Activated CD8-positive, alpha-beta memory T cell treated with anti-CD3 and anti-CD28 coated beads, Interleukin-2, amount 50 U/mL, for 24 hours (primary cell): ENCODE measurements around the gene PSMD11.
"Not testable (repeated sequence)": the region's sequence is repeated elsewhere in the genome, so short reads cannot be mapped to it uniquely, and the experiment has no call there.

ENCODE experiments used
- DNase-seq: peaks from one replicate; pipeline ENCODE4 v3.0.0-alpha.2; 2020; ENCODE audit errors: extremely low read depth

The PSMD11 gene

DNA sequence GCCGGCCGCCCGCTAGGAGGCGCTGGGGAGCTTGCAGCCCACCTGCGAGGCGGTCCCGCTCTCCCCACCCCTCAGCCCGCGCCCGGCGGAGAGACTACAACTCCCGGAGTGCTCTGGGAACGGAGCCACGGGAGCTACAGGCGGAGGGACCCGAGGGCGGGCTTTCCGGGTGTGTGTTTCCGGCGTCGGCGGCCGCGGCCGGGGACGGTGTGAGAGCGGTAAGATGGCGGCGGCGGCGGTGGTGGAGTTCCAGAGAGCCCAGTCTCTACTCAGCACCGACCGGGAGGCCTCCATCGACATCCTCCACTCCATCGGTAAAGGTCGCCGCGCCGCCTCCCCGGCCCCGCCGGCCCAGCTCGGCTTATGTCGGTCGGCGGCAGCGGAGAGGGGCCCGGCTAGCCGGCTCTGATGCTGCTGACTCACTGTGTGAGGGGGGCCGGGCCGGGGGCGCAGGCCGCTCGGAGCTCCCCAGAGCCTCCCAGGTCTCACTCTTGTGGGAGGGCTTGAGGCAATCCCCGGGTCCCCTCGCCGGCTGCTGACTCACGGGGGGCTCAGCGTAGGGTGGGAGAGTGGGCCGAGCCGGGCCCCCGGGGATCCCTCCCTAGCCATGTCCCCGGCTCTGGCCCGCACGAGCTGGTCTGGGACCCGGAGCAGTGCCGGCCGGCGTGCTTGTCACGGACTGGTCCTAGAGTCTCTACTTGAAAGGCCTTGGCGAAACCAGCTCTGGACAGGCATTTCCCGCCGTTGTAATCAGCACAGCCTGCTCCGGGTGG, at the start of gene PSMD11:
PSMD11 (plus strand) TSS at position 210 of the 773 bp plus-strand sequence; CDS start at position 224, 14 bp downstream.
- peak; percentile 97 for DNase-seq

DNA sequence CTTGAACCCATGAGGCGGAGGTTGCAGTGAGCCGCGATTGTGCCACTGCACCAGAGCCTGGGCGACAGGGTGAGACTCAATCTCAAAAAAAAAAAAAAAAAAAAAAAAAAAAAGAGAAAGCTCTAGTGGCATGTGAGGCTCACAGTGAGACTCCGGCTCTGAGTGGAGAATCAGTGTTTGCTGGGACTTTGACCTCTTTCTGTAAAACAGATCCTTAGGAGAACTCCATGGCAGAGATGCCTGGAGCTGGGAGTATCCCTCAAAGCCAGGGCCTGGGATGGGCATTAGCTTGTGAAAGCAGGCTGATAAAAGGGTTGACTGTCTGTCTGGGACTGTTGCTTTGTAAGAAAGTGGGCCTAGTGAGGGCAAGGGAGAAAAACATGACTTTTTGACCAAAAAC, 48.0 kb upstream of the PSMD11 start:
- no peak for DNase-seq

DNA sequence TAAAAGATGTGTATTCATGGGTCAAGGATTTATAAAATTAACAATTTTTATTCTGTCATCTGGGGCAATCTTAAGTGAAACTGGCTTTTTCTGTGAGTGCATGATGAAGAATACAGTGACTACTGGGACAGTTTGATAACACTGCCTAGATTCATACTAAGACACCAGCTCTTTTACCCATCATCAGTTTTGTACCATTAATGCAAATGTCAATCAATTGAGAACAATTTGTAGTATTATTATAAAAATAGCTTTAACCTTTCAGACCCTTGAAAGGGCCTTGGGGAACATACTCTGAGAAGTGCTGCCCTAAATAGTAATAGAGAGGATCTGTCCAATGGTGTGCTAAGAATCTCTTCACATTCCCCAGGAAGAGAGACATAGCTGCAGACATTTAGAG, 45.4 kb upstream of the PSMD11 start:
- DNase-seq = no peak

GRCh38 chr17:32410085-32410484, 34.2 kb upstream of the PSMD11 start:
- DNase-seq = not testable (repeated sequence)

GRCh38 chr17:32426894-32427293, 17.4 kb upstream of the PSMD11 start:
- DNase-seq = no peak

- DNase-seq = no peak
These were observed 14.7 kb upstream of the PSMD11 start for GRCh38 chr17:32429598-32429997.

GRCh38 chr17:32440722-32441121, 3.6 kb upstream of the PSMD11 start:
- no peak for DNase-seq

DNA sequence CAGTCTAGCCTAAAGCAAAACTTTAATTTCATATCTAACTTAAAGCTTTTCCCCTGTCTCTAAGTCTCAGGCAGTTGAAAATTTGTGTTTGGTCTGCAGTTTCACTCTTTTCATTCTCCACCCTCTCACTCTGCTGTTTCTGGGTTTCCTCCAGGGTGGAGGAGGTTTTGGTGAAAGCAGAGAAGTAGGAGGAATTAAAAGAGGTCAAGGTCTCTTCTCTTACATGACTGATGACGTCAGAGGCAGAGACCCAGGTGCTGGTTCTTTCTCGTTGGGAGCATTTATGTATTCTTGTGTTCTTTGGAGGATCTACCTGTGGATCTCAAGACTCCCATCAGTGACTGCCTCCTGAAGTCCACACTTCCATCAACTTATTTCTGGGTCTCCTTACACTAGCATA, 2.4 kb upstream of the PSMD11 start:
- no peak for DNase-seq

GRCh38 chr17:32443827-32444300, 446 bp upstream of the PSMD11 start:
- no peak for DNase-seq

DNA sequence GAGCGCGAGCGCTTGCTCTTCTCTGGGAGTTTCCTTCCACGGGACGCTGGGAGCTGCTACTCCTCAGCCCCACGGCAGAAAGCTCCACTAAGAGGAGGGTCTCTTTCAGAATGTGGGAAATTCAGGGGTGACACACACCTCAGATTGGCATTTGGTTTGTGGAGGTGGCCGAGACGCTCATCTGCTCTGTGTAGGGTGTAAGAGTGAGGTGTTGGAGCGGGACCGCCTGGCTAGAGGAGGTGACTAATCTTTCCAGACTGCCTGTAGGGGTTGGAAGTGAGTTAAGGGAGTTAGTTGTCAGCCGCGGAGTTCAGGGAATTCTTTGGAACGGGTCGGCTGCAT, 735 bp downstream of the PSMD11 start:
- DNase-seq = peak; percentile 7

GRCh38 chr17:32445497-32445896, 1.2 kb downstream of the PSMD11 start:
- no peak for DNase-seq

DNA sequence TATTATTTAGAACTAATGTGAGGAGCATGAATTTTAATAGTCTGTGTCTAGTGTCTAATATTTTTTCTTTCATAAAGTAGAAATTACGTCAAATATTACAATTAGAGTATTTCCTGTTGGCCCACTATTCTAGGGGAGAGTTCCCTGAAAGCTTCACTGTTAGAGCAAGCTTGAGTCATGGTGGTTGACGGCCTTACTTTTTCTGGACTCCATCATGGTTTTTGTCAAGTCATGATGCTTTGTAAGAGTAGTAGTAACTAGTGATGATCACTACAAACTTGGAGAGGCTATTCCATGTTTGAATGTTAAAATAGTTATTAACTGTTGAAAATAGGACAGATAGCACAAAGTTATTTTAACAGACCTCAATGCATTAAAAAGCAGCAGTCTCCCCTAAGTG, 1.7 kb downstream of the PSMD11 start:
- no peak for DNase-seq

GRCh38 chr17:32446949-32447348, 2.6 kb downstream of the PSMD11 start:
- DNase-seq = no peak

- no peak for DNase-seq
These were observed 5.7 kb downstream of the PSMD11 start for GRCh38 chr17:32449963-32450362.

DNA sequence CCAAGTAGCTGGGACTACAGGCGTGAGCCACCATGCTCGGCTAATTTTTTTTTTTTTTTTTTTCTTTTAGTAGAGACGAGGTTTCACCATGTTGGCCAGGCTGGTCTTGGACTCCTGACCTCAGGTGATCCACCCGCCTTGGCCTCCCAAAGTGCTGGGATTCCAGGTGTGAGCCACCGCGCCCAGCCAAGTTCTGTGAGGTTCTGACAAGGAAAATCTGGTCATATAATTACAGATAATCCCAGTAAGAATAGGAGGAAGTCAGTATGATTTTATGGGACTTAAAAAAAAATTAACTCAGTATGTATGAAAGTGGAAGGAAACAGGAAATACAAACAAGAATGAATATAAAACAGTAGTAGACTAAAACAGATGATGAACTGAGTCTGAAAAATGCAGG, 6.1 kb downstream of the PSMD11 start:
- not testable (repeated sequence) for DNase-seq

DNA sequence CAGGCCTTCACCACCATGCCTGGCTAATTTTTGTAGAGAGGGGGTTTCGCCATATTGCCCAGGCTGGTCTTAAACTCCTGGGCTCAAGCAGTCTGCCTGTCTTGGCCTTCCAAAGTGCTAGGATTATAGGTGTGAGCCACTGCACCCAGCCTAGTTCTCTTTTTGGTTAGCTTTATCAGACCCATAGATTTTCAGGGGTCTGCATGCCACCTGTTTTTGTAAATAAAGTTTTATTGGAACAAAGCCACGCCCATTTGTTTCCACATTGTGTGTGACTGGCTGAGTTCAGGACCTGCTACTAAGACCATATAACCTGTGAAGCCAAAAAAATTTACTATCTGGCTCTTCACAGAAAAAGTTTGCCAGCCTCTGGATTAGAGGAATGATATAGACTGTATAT, 7.6 kb downstream of the PSMD11 start:
- no peak for DNase-seq

- no peak for DNase-seq
These were observed 8.0 kb downstream of the PSMD11 start for GRCh38 chr17:32452281-32452680.

DNA sequence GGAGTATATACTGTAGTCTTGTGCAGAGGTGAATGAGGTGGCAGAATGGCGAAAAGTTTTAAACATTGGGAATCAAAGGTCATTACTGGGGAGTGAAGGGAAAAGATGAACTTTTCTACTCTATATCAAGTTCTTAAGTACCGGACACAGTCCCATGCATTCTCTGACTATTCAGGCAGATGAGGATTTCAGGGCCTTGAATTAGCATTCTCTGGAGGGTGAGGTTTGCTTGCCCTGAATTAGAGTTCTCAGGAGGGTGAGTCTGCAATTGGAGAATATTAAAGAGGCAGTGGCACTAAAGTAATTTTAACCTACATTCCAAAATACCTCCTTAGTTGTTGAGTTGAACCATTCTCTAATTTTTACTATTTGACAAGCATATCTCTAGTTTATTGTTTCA, 9.1 kb downstream of the PSMD11 start:
- DNase-seq = no peak

DNA sequence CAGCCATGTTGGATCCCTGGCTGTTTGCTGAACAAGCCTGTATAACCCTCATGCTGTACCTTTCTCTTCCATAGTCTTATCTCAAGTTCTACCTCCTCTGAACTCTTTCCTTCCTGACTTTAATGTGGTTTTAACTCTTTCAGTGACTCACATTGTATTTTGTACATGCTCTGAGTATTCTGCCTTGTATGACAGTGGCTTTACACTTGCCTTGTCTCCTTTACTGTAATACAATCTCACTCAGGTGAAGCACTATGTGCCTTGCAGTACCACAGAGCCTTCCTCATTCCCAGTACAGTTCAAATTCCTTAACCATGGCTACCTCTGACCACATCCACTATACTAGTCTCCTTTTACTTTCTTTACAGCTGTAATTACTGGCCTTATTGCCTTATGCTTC, 14.1 kb downstream of the PSMD11 start:
- DNase-seq = no peak

DNA sequence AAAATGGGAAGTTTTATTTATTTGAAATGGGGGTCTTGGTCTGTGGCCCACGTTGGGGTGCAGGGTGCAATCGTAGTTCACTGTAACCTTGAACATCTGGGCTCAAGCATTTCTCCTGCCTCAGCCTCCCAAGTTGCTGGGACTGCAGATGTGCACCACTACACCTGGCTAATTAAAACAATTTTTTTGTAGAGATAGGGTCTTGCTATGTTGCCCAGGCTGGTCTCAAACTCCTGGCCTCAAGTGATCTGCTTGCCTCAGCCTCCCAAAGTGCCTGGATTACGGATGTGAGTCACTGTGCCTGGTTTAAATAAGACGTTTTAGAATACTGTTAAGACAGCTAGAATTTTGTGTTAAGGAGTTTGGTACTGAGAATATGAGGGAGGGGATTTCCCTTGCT, 15.7 kb downstream of the PSMD11 start:
- no peak for DNase-seq

DNA sequence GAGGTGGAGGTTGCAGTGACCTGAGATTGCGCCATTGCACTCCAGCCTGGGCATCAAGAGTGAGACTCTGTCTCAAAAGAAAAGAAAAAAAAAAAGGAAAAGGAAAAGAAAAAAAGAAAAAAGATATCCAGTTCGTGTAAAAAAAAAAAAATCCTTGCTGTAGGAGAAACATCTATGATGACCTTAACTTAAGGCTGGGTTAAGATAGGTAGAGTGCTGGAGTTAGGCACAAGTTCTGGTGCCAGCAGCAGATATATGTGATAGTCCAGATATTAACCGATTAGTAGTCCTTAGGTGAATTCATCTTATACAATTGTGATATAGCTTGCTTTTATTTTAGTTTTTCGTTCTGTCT, 17.2 kb downstream of the PSMD11 start:
- DNase-seq = no peak

DNA sequence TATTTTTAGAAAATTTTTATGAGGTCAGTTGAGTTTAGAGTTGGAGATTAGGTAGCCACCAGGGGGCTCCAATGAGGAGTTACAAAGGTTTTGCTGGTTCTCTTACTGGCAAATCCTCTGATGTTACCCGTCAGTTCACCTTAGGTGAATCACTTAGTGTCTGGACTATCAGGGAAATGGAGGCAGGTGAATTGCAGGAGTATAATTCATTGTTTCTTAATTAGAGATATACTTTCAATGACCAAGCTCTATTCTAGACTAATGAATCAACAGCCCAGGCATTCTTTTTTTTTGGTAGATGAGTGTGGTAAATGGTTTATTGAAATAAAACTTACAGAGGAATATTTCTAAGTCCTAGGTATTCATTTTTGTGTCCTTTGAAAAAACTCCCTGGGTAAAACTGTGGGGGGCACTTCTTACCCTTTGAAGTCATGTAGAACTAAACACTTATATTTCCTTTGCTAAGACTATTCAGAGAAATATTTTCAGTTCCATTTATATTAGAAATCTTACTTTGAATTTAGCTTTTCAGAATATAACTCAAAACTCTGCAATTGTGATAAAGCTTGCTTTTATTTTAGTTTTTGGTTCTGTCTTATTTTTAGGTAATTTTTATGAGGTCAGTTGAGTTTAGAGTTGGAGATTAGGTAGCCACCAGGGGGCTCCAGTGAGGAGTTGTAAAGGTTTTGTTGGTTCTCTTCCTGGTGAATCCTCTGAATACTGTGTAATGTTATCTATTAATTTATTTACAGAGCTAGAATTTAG, 17.7 kb downstream of the PSMD11 start:
- DNase-seq = peak; percentile 23

GRCh38 chr17:32463304-32463703, 19.0 kb downstream of the PSMD11 start:
- no peak for DNase-seq
